WERI-Rb-1 (cell line): ENCODE data around the gene CALN1.

Source experiments
- DNase-seq: peaks from one replicate; pipeline ENCODE4 v3.0.0-alpha.2; 2020
- H3K27ac ChIP-seq: fragments of 250-450 bp; sonication (Bioruptor Pico); 2 replicates; pipeline ENCODE4 v1.5.1; 2020; ENCODE audit warnings: mild to moderate bottlenecking, moderate library complexity
- H3K27me3 ChIP-seq: fragments of 250-450 bp; sonication (Bioruptor Pico); 2 replicates; pipeline ENCODE4 v1.5.1; 2021; ENCODE audit warnings: mild to moderate bottlenecking, low read depth, moderate library complexity; ENCODE audit not compliant: insufficient read depth, severe bottlenecking
- H3K36me3 ChIP-seq: fragments of 250-450 bp; sonication (Bioruptor Pico); 2 replicates; pipeline ENCODE4 v1.5.1; 2020; ENCODE audit warnings: mild to moderate bottlenecking, moderate library complexity
- H3K4me3 ChIP-seq: 2 replicates; pipeline ENCODE4 v1.5.1; 2011; ENCODE audit warnings: low read depth, mild to moderate bottlenecking, control low read depth, low read length
- H3K9me3 ChIP-seq: fragments of 250-450 bp; sonication (Bioruptor Pico); 2 replicates; pipeline ENCODE4 v1.5.1; 2021; ENCODE audit warnings: mild to moderate bottlenecking, moderate library complexity; ENCODE audit not compliant: severe bottlenecking
- CTCF ChIP-seq: IDR thresholded peaks from 2 replicates; pipeline ENCODE4 v1.5.1; 2011; ENCODE audit warnings: low read depth, mild to moderate bottlenecking, control low read depth, inconsistent platforms, low read length

CALN1 gene

DNA sequence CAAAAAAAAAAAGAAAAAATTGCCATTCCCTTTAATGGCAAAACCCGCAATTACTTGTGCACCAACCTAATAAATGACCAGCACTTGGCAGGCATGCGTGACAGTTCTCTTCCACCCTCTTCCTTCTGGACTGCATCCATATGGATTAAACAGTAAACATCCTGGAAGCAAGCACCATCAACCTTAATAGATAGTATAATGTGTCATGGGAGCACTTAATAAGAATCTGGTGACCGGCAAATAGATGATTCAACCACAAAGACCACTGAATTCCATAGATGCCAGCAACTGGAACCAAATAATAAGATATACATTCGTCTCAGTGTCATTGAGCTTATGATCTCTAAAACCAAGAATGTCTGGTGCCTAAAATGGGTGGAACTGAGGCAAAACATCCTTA, 610.2 kb downstream of the CALN1 start:
- Histone ChIP-seq H3K27me3 (peaks cover 24% of the 10 kb centered on the region), H3K27ac (no peak overlapping the region), H3K9me3 (peaks cover 5% of the 10 kb centered on the region), H3K4me3 (no peak overlapping the region), H3K36me3 (no peaks in the 10 kb centered on the region)
- no peak for TF ChIP-seq CTCF
- no peak for DNase-seq

DNA sequence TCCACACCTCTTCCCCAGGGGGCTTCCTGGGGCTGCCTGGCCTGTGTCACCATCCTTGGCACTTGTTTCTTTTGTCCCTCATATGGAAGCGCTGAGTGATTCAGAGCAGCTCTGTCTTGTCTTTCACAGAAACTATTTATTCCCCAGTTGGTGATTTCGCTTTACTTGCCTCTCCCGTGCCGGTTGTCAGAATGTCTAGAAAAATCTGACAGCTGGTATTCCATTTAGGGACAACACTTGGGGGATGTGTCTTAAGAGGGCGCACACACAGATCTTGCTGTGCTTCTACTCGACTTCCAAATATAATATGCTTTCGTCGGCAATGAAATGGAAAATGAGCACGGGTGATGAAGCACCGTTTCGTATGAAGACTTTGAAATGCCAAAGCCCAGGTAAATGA, 611.8 kb downstream of the CALN1 start:
- no peak for DNase-seq
- TF ChIP-seq CTCF = no peak

GRCh38 chr7:71795410-71795809, 616.7 kb downstream of the CALN1 start:
- H3K4me3 ChIP-seq = no peak overlapping the region
- no peaks in the 10 kb centered on the region for H3K36me3 ChIP-seq
- peaks cover 2% of the 10 kb centered on the region for H3K9me3 ChIP-seq
- no peak overlapping the region for H3K27ac ChIP-seq
- DNase-seq = no peak
- no peak for TF ChIP-seq CTCF
- H3K27me3 ChIP-seq = peaks cover 24% of the 10 kb centered on the region

More for the DNA sequence above, 611.8 kb downstream of the CALN1 start:
- H3K27ac ChIP-seq = no peak overlapping the region
- no peaks in the 10 kb centered on the region for H3K9me3 ChIP-seq
- H3K27me3 ChIP-seq = peaks cover 24% of the 10 kb centered on the region
- no peaks in the 10 kb centered on the region for H3K36me3 ChIP-seq
- H3K4me3 ChIP-seq = no peak overlapping the region

DNA sequence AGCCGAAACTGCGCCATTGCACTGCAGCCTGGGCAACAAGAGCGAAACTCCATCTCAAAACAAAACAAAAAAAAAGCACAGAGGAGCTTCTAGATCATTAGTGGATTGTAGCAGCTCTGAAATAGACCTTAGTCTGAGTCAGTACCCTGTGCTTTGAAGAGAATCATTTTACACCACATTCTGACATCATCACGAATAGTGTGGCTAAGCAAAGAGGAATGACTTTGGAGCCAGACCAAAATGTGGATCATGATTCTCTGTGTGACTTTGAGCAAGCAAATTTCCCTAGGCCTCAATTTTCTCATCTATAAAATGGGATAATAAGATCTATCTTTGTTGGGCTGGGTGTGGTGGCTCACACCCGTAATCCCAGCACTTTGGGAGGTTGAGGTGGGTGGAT, 618.9 kb downstream of the CALN1 start:
- no peak overlapping the region for H3K27ac ChIP-seq
- no peak for DNase-seq
- peaks cover 2% of the 10 kb centered on the region for H3K9me3 ChIP-seq
- no peaks in the 10 kb centered on the region for H3K36me3 ChIP-seq
- H3K4me3 ChIP-seq = no peak overlapping the region
- peaks cover 17% of the 10 kb centered on the region for H3K27me3 ChIP-seq
- no peak for TF ChIP-seq CTCF

DNA sequence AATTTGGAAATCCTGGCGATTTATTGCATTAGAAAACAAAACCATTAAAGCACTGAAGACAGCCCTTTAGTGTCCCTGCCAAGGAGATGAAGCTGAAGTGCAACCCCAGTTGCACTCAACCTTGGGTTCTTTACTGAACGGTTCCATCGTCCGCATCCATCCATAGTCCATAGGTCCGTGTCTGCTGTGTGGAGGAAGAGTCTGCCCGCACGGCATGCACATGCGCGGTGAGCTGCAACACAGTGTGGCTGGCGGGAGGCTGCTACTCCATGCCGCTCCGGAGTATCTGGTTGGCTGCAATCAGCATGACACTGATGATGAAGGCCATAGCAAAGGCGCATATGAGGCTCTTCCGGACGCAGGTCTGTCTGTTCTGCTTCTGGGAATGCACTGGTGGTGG, 624.6 kb downstream of the CALN1 start:
- H3K27ac ChIP-seq = no peak overlapping the region
- H3K36me3 ChIP-seq = no peaks in the 10 kb centered on the region
- no peak overlapping the region for H3K4me3 ChIP-seq
- no peak for DNase-seq
- no peak for TF ChIP-seq CTCF
- peaks cover 11% of the 10 kb centered on the region for H3K9me3 ChIP-seq
- H3K27me3 ChIP-seq = peaks cover 28% of the 10 kb centered on the region

DNA sequence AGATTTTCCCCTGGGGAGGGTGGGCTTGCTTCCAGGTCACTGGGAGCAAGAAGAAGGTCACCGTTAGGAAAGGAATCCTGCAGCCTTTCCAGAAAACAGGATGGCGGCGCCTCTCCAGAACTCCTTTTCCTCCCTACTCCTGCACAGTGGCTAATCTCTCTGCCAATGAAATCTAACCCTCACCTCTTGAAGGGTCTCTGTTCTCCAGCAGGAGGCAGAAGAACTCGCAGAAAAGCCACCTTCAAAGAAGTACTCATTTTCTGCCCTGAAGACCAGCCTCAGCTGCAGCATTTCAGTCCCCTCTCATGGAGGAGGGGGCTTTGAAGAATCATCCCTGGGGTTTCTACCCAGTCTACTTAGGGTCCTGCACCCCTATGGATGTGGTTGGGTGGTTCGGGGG, 626.9 kb downstream of the CALN1 start:
- Histone ChIP-seq H3K36me3 (no peaks in the 10 kb centered on the region), H3K9me3 (peaks cover 8% of the 10 kb centered on the region), H3K27ac (no peak overlapping the region), H3K4me3 (no peak overlapping the region), H3K27me3 (peaks cover 26% of the 10 kb centered on the region)
- no peak for TF ChIP-seq CTCF
- no peak for DNase-seq
